IMR-90 (cell line): ENCODE results near the gene HPSE.

Source experiments
- CEBPB ChIP-seq: IDR thresholded peaks from 2 replicates; pipeline ENCODE4 v1.6.1; 2012; ENCODE audit warnings: low read depth, low read length, improper control_type of control experiment
- MAFK ChIP-seq: IDR thresholded peaks from 2 replicates; pipeline ENCODE4 v1.6.1; 2012; ENCODE audit warnings: low read depth, low read length, improper control_type of control experiment
- MXI1 ChIP-seq: IDR thresholded peaks from 2 replicates; pipeline ENCODE4 v1.6.1; 2012; ENCODE audit warnings: low read depth, mild to moderate bottlenecking, low read length, moderate library complexity, borderline replicate concordance
- POLR2A ChIP-seq: IDR thresholded peaks from 2 replicates; pipeline ENCODE4 v1.6.1; 2012; ENCODE audit warnings: mild to moderate bottlenecking, low read depth, low read length
- TF ChIP-seq, protein P1 (sequence below): fragments of 150-350 bp; IDR thresholded peaks from 2 replicates; pipeline ENCODE4 v1.6.1; 2017; ENCODE audit warnings: mild to moderate bottlenecking, antibody characterized with exemption, low read length, low read depth

DNA sequence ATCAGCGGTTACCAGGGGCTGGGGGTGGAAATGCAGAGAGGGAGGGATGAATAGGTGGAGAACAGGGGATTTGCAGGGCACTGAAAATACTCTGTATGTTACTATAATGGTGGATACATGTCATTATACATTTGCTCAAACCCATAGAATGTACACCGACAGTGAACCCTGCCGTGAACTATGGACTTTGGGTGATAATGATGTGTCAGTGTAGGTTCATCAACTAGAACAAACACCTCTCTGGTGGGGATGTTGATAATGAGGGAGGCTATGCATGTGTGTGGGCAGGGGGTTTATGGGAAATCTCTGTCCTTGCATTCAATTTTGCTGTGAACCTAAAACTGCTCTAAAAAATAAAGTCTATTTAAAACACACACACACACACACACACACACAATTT, 11.5 kb downstream of the HPSE start:
- TF ChIP-seq POLR2A = no peak
- no peak for TF ChIP-seq MAFK
- no peak for TF ChIP-seq CEBPB
- TF ChIP-seq, protein P1, sequence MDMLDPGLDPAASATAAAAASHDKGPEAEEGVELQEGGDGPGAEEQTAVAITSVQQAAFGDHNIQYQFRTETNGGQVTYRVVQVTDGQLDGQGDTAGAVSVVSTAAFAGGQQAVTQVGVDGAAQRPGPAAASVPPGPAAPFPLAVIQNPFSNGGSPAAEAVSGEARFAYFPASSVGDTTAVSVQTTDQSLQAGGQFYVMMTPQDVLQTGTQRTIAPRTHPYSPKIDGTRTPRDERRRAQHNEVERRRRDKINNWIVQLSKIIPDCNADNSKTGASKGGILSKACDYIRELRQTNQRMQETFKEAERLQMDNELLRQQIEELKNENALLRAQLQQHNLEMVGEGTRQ = no peak
- no peak for TF ChIP-seq MXI1
